GM21367 (cell line): ENCODE results near the gene PRADC1.
"Not testable (repeated sequence)": the region's sequence is repeated elsewhere in the genome, so short reads cannot be mapped to it uniquely, and the experiment has no call there.

Experiments used
- ATAC-seq: cut with Tn5 transposase; IDR thresholded peaks from one replicate; pipeline ENCODE4 v1.9.1; 2021; ENCODE audit not compliant: unreplicated experiment

Gene PRADC1

GRCh38 chr2:73205611-73206010, 27.4 kb downstream of the PRADC1 start:
- no peak for ATAC-seq

- no peak for ATAC-seq
Measured at GRCh38 chr2:73203055-73203681, 29.9 kb downstream of the PRADC1 start.

- ATAC-seq, result no peak
Measured at GRCh38 chr2:73202156-73203054, 30.6 kb downstream of the PRADC1 start, which contains the start of gene NOTO. Gene NOTO, plus strand, starts transcription at chr2:73202574. Its CDS starts 93 bp downstream, at chr2:73202667.

GRCh38 chr2:73200281-73200680, 32.8 kb downstream of the PRADC1 start:
- not testable (repeated sequence) for ATAC-seq

GRCh38 chr2:73197579-73197978, 35.5 kb downstream of the PRADC1 start:
- ATAC-seq, result no peak

- ATAC-seq, result no peak
Measured at GRCh38 chr2:73187549-73187948, 45.5 kb downstream of the PRADC1 start.

GRCh38 chr2:73185965-73186364, 47.1 kb downstream of the PRADC1 start:
- ATAC-seq, result no peak
